GM11168 (cell line): ENCODE data around the gene TFDP2.

ENCODE experiments used
- in situ Hi-C: fragments of 300-500 bp; cut with MboI; formaldehyde crosslinking; loops from one replicate; pipeline ENCODE4 v1.12.0; 2022; ENCODE audit warnings: low sequenced_read_pairs; ENCODE audit not compliant: unreplicated experiment

The TFDP2 gene

GRCh38 chr3:141895731-141896130 is 253.6 kb downstream of the TFDP2 start:
- in situ Hi-C loops: no loop called here

- in situ Hi-C loops: no loop called here
These were observed 254.7 kb downstream of the TFDP2 start for GRCh38 chr3:141894524-141895176.
